ENCODE data around the gene SLC11A1. TPM values are rescaled to one million over a fixed set of nuclear protein-coding genes. Genes with fewer than 3 reads are reported as not detected.

The SLC11A1 gene
- total and polyA plus RNA-seq, 5 donors from 2014 or later = 0.47 to 1.4 (median 0.74) TPM

- peaks cover 11% of the 10 kb centered on the region for H3K27me3 Mint-ChIP-seq
- peaks cover 0 to 3% (median 0%) of the 10 kb centered on the region in 7 donors for H3K9me3 Mint-ChIP-seq
- peak overlapping the region in 1 of 3 donors; percentile 37 for H3K27ac Mint-ChIP-seq
- H3K36me3 ChIP-seq (ENCODE audit: control insufficient read depth, insufficient read depth, low read length) = no peaks in the 10 kb centered on the region
- H3K4me3 Mint-ChIP-seq = no peak overlapping the region
- no peaks in the 10 kb centered on the region for H3K36me3 Mint-ChIP-seq
- H3K9me3 ChIP-seq (ENCODE audit: control insufficient read depth in 2 of 2, low read length in 2 of 2) = no peaks in the 10 kb centered on the region
- H3K4me1 Mint-ChIP-seq = peaks cover 0 to 5% (median 2%) of the 10 kb centered on the region in 4 donors
- ATAC-seq (ENCODE audit: low read depth in 2 of 2) = no peak
- no peak overlapping the region for H3K4me3 ChIP-seq (ENCODE audit: low read depth, low read length)
- H3K27ac ChIP-seq (ENCODE audit: insufficient read depth, low read length, poor library complexity, severe bottlenecking) = no peak overlapping the region
- no peaks in the 10 kb centered on the region for H3K27me3 ChIP-seq (ENCODE audit: control insufficient read depth, insufficient read depth, low read length)
- DNase-seq = no peak
- H3K4me1 ChIP-seq (ENCODE audit: control insufficient read depth, insufficient read depth, low read length, poor library complexity, severe bottlenecking) = no peaks in the 10 kb centered on the region
Observed at GRCh38 chr2:218437969-218438368, 55.9 kb downstream of the SLC11A1 start.

- Mint-ChIP-seq H3K27ac (peak overlapping the region in 1 of 3 donors; percentile 37), H3K27me3 (peaks cover 11% of the 10 kb centered on the region), H3K4me1 (peaks cover 0 to 5% (median 2%) of the 10 kb centered on the region in 4 donors), H3K4me3 (no peak overlapping the region), H3K9me3 (peaks cover 0 to 3% (median 0%) of the 10 kb centered on the region in 7 donors), H3K36me3 (no peaks in the 10 kb centered on the region)
- H3K36me3 ChIP-seq (ENCODE audit: control insufficient read depth, insufficient read depth, low read length) = no peaks in the 10 kb centered on the region
- H3K9me3 ChIP-seq (ENCODE audit: control insufficient read depth in 2 of 2, low read length in 2 of 2) = no peaks in the 10 kb centered on the region
- ATAC-seq (ENCODE audit: low read depth in 2 of 2) (no peak), DNase-seq (no peak)
- no peaks in the 10 kb centered on the region for H3K27me3 ChIP-seq (ENCODE audit: control insufficient read depth, insufficient read depth, low read length)
- no peak overlapping the region for H3K4me3 ChIP-seq (ENCODE audit: low read depth, low read length)
- no peak overlapping the region for H3K27ac ChIP-seq (ENCODE audit: insufficient read depth, low read length, poor library complexity, severe bottlenecking)
- no peaks in the 10 kb centered on the region for H3K4me1 ChIP-seq (ENCODE audit: control insufficient read depth, insufficient read depth, low read length, poor library complexity, severe bottlenecking)
Observed at GRCh38 chr2:218438596-218438995, 56.5 kb downstream of the SLC11A1 start.

- H3K4me1 ChIP-seq (ENCODE audit: control insufficient read depth, insufficient read depth, low read length, poor library complexity, severe bottlenecking) = no peaks in the 10 kb centered on the region
- H3K36me3 ChIP-seq (ENCODE audit: control insufficient read depth, insufficient read depth, low read length) = no peaks in the 10 kb centered on the region
- DNase-seq (no peak), ATAC-seq (ENCODE audit: low read depth in 2 of 2) (no peak)
- Mint-ChIP-seq H3K27me3 (no peaks in the 10 kb centered on the region), H3K27ac (no peak overlapping the region), H3K9me3 (peaks cover 0 to 1% (median 0%) of the 10 kb centered on the region in 7 donors), H3K4me1 (peaks cover 0 to 4% (median 0%) of the 10 kb centered on the region in 4 donors), H3K4me3 (no peak overlapping the region), H3K36me3 (peaks cover 14% of the 10 kb centered on the region)
- H3K4me3 ChIP-seq (ENCODE audit: low read depth, low read length) = no peak overlapping the region
- H3K27ac ChIP-seq (ENCODE audit: insufficient read depth, low read length, poor library complexity, severe bottlenecking) = no peak overlapping the region
- no peaks in the 10 kb centered on the region for H3K9me3 ChIP-seq (ENCODE audit: control insufficient read depth in 2 of 2, low read length in 2 of 2)
- no peaks in the 10 kb centered on the region for H3K27me3 ChIP-seq (ENCODE audit: control insufficient read depth, insufficient read depth, low read length)
Observed at GRCh38 chr2:218444692-218445357, 62.8 kb downstream of the SLC11A1 start.

- H3K4me3 Mint-ChIP-seq = no peak overlapping the region
- H3K27me3 Mint-ChIP-seq = no peaks in the 10 kb centered on the region
- DNase-seq (no peak), ATAC-seq (ENCODE audit: low read depth in 2 of 2) (no peak)
- H3K4me3 ChIP-seq (ENCODE audit: low read depth, low read length) = no peak overlapping the region
- no peak overlapping the region for H3K27ac Mint-ChIP-seq
- H3K9me3 Mint-ChIP-seq = peaks cover 0 to 1% (median 0%) of the 10 kb centered on the region in 7 donors
- H3K4me1 Mint-ChIP-seq = peaks cover 0 to 4% (median under 1%) of the 10 kb centered on the region in 4 donors
- H3K36me3 ChIP-seq (ENCODE audit: control insufficient read depth, insufficient read depth, low read length) = peaks cover 2% of the 10 kb centered on the region
- H3K4me1 ChIP-seq (ENCODE audit: control insufficient read depth, insufficient read depth, low read length, poor library complexity, severe bottlenecking) = no peaks in the 10 kb centered on the region
- H3K9me3 ChIP-seq (ENCODE audit: control insufficient read depth in 2 of 2, low read length in 2 of 2) = no peaks in the 10 kb centered on the region
- no peak overlapping the region for H3K27ac ChIP-seq (ENCODE audit: insufficient read depth, low read length, poor library complexity, severe bottlenecking)
- no peaks in the 10 kb centered on the region for H3K27me3 ChIP-seq (ENCODE audit: control insufficient read depth, insufficient read depth, low read length)
- peaks cover 20% of the 10 kb centered on the region for H3K36me3 Mint-ChIP-seq
Observed at GRCh38 chr2:218445602-218446001, 63.5 kb downstream of the SLC11A1 start.

Other genes starting within 250 kb of the SLC11A1 start
- gene CXCR1, start 215.3 kb upstream of the SLC11A1 start, total RNA-seq = not detected
- under 1 TPM; 0.08 to 0.94 (median 0.46) TPM for gene CXCR1, start 215.3 kb upstream of the SLC11A1 start, polyA plus RNA-seq
- gene ARPC2, start 165.1 kb upstream of the SLC11A1 start, total RNA-seq = 540 TPM
- gene ARPC2, start 165.1 kb upstream of the SLC11A1 start, polyA plus RNA-seq = 1,000 to 10,000 TPM in 2 of 4 donors, 100 to 1,000 TPM in 2; 741 to 1,050 (median 910) TPM
- gene GPBAR1, start 121.3 kb upstream of the SLC11A1 start, total RNA-seq = 1.2 TPM
- not detected for gene GPBAR1, start 121.3 kb upstream of the SLC11A1 start, polyA plus RNA-seq
- 55.8 TPM for gene AAMP, start 112.1 kb upstream of the SLC11A1 start, total RNA-seq
- 10 to 100 TPM; 84.8 to 92.2 (median 87.8) TPM for gene AAMP, start 112.1 kb upstream of the SLC11A1 start, polyA plus RNA-seq
- 21.9 TPM for gene PNKD, start 111.8 kb upstream of the SLC11A1 start, total RNA-seq
- gene PNKD, start 111.8 kb upstream of the SLC11A1 start, polyA plus RNA-seq = 100 to 1,000 TPM in 1 of 4 donors, 10 to 100 TPM in 3; 96.2 to 107 (median 98.8) TPM
- 96.4 TPM for gene TMBIM1, start 89.8 kb upstream of the SLC11A1 start, total RNA-seq
- 100 to 1,000 TPM; 161 to 180 (median 162) TPM for gene TMBIM1, start 89.8 kb upstream of the SLC11A1 start, polyA plus RNA-seq
- gene CATIP, start 25.4 kb upstream of the SLC11A1 start, total RNA-seq = not detected
- gene CATIP, start 25.4 kb upstream of the SLC11A1 start, polyA plus RNA-seq = not detected
- gene CTDSP1, start 17.6 kb downstream of the SLC11A1 start, total RNA-seq = 146 TPM
- 10 to 100 TPM; 18.8 to 29.4 (median 25.0) TPM for gene CTDSP1, start 17.6 kb downstream of the SLC11A1 start, polyA plus RNA-seq
- gene VIL1, start 36.9 kb downstream of the SLC11A1 start, total RNA-seq = 2.1 TPM
- under 1 TPM in 3 of 4 donors, not detected in 1; 0.08 to 0.28 (median 0.09) TPM for gene VIL1, start 36.9 kb downstream of the SLC11A1 start, polyA plus RNA-seq
- gene USP37, start 186.1 kb downstream of the SLC11A1 start, total RNA-seq = 30.7 TPM
- 10 to 100 TPM in 3 of 4 donors, 1 to 10 TPM in 1; 9.9 to 12.0 (median 11.7) TPM for gene USP37, start 186.1 kb downstream of the SLC11A1 start, polyA plus RNA-seq
- 61.0 TPM for gene CNOT9, start 186.6 kb downstream of the SLC11A1 start, total RNA-seq
- gene CNOT9, start 186.6 kb downstream of the SLC11A1 start, polyA plus RNA-seq = 10 to 100 TPM; 15.1 to 27.0 (median 22.3) TPM
- 0.12 TPM for gene PLCD4, start 225.6 kb downstream of the SLC11A1 start, total RNA-seq
- under 1 TPM in 2 of 4 donors, not detected in 2; 0.16 to 0.54 TPM for gene PLCD4, start 225.6 kb downstream of the SLC11A1 start, polyA plus RNA-seq

Measured in CD4-positive, CD25-positive, alpha-beta regulatory T cell (primary cell).